ENCODE measurements around the gene SRRM4.

SRRM4 gene

GRCh38 chr12:119171291-119171690 is 189.9 kb downstream of the SRRM4 start:
- DNase-seq (ENCODE audit: low read depth) = no peak

GRCh38 chr12:119171691-119172425 is 190.5 kb downstream of the SRRM4 start:
- DNase-seq (ENCODE audit: low read depth) = no peak

- DNase-seq (ENCODE audit: low read depth) = no peak
These were observed 193.7 kb downstream of the SRRM4 start for GRCh38 chr12:119175081-119175480.

- DNase-seq (ENCODE audit: low read depth) = no peak
These were observed 195.1 kb downstream of the SRRM4 start for GRCh38 chr12:119176267-119177055.

GRCh38 chr12:119177056-119177325 is 195.7 kb downstream of the SRRM4 start:
- DNase-seq (ENCODE audit: low read depth) = no peak

- DNase-seq (ENCODE audit: low read depth) = no peak
These were observed 196.5 kb downstream of the SRRM4 start for GRCh38 chr12:119177724-119178380.

- no peak for DNase-seq (ENCODE audit: low read depth)
These were observed 197.4 kb downstream of the SRRM4 start, which contains the start of gene HSPB8 for GRCh38 chr12:119178544-119179334. Gene HSPB8 (plus strand): TSS chr12:119178931. CDS start chr12:119179313, 382 bp downstream.

- DNase-seq (ENCODE audit: low read depth) = no peak
These were observed 198.1 kb downstream of the SRRM4 start for GRCh38 chr12:119179335-119180021.

- no peak for DNase-seq (ENCODE audit: low read depth)
These were observed 199.2 kb downstream of the SRRM4 start for GRCh38 chr12:119180380-119181040.

GRCh38 chr12:119181202-119181601 is 199.9 kb downstream of the SRRM4 start:
- DNase-seq (ENCODE audit: low read depth) = no peak

- no peak for DNase-seq (ENCODE audit: low read depth)
These were observed 200.6 kb downstream of the SRRM4 start for GRCh38 chr12:119181944-119182343.

GRCh38 chr12:119182701-119183493 is 201.6 kb downstream of the SRRM4 start:
- DNase-seq (ENCODE audit: low read depth) = no peak

- no peak for DNase-seq (ENCODE audit: low read depth)
These were observed 202.8 kb downstream of the SRRM4 start for GRCh38 chr12:119183942-119184695.

- no peak for DNase-seq (ENCODE audit: low read depth)
These were observed 213.9 kb downstream of the SRRM4 start for GRCh38 chr12:119195256-119195655.

GRCh38 chr12:119198440-119198839 is 217.1 kb downstream of the SRRM4 start:
- no peak for DNase-seq (ENCODE audit: low read depth)

- no peak for DNase-seq (ENCODE audit: low read depth)
These were observed 219.3 kb downstream of the SRRM4 start for GRCh38 chr12:119200601-119201000.

- no peak for DNase-seq (ENCODE audit: low read depth)
These were observed 220.6 kb downstream of the SRRM4 start for GRCh38 chr12:119201789-119202543.

GRCh38 chr12:119202544-119202943 is 221.2 kb downstream of the SRRM4 start:
- no peak for DNase-seq (ENCODE audit: low read depth)

GRCh38 chr12:119204131-119204530 is 222.8 kb downstream of the SRRM4 start:
- no peak for DNase-seq (ENCODE audit: low read depth)
